Right lobe of liver (tissue), 6 donors: Measurements from ENCODE around the gene RIC3. TPM values are rescaled to one million over a fixed set of nuclear protein-coding genes. Genes with fewer than 3 reads are reported as not detected.
A peak's percentile ranks its signal among the peaks of the same experiment; 100 is the strongest.

ENCODE experiments used
- ATAC-seq, 4 donors: fragments of 200-7000 bp; cut with Tn5 transposase; one replicate each; pipeline ENCODE4 v1.9.1; 2020; ENCODE audit warnings: mild to moderate bottlenecking in 4 of 4, moderate library complexity in 4 of 4
- DNase-seq, 3 donors: peaks; one replicate each; pipeline ENCODE4 v3.0.0-alpha.2; 2020
- H3K27ac ChIP-seq, 3 donors: fragments of 200-600 bp; one replicate each; pipeline ENCODE4 v1.8.0; 2022
- H3K27me3 ChIP-seq, 2 donors: fragments of 200-600 bp; one replicate each; pipeline ENCODE4 v1.8.0; 2022
- H3K36me3 ChIP-seq, 4 donors: fragments of 200-600 bp; sonication (generic) in 1 of 4; one replicate each; pipeline versions ENCODE4 v1.5.1 to v1.8.0; 2017 to 2022; ENCODE audit warnings: control low read depth in 1 of 4
- H3K4me1 ChIP-seq, 4 donors: fragments of 200-600 bp; sonication (generic) in 1 of 4; one replicate each; pipeline versions ENCODE4 v1.5.1 to v1.8.0; 2017 to 2022; ENCODE audit warnings: control low read depth in 1 of 4
- H3K4me3 ChIP-seq, 3 donors: fragments of 200-600 bp; one replicate each; pipeline ENCODE4 v1.8.0; 2022
- H3K9me3 ChIP-seq, 4 donors: fragments of 200-600 bp; sonication (generic) in 1 of 4; one replicate each; pipeline versions ENCODE4 v1.5.1 to v1.8.0; 2017 to 2022; ENCODE audit warnings: control low read depth in 1 of 4
- POLR2A ChIP-seq: fragments of 450-650 bp; IDR thresholded peaks from one replicate; pipeline ENCODE4 v1.6.1; 2017; ENCODE audit warnings: antibody characterized with exemption, mild to moderate bottlenecking
- WGBS: methylation state at CpG from one replicate; pipeline ENCODE4 v1.1.6; 2018; ENCODE audit warnings: low coverage, low lambda C conversion rate; ENCODE audit not compliant: insufficient coverage; ENCODE audit errors: missing lambda C conversion rate; 5-methylcytosine and 5-hydroxymethylcytosine counted together
- intact Hi-C, 2 donors: fragments of 100-400 bp; cut with DNase I; formaldehyde crosslinking; loops; one replicate each; pipeline versions ENCODE4 v1.11.2 to v1.14.1; 2022
- total RNA-seq, 6 experiments: library from RNA; depleted of rRNA in 2 of 6; stranded (reverse); fragments of >200 nt in 2 of 6; fragmentation: NEBNext Ultra II Directional in 3 of 6; extraction: Animal tissue kit (Norgen Biotek cat#: 25700) in 3 of 6; gene quantifications; one replicate each; pipeline versions ENCODE4 v1.1.0 to v1.2.4, GENCODE V29; 2016 to 2023
- TF ChIP-seq, protein P1 (sequence below), 4 donors: fragments of 200-600 bp in 3 of 4; fragments of 450-650 bp in 1 of 4; IDR thresholded peaks; one replicate each; pipeline versions ENCODE4 v1.5.1 to v1.8.0; 2016 to 2022; ENCODE audit warnings: antibody characterized with exemption in 4 of 4, mild to moderate bottlenecking in 2 of 4
- donor health status: DM: no; HTN: yes; CAD: no.
- donor health status: DM: no; HTN: no; CAD: no.
- donor health status: DM: no; HTN: no; CAD: no.
- donor health status: DM: no; HTN: yes; CAD: no.
- donor health status: DM: no; HTN: yes; CAD: no.

The RIC3 gene
- total RNA-seq, 6 experiments from 2014 or later: 1.4 to 7.3 (median 3.6) TPM

DNA sequence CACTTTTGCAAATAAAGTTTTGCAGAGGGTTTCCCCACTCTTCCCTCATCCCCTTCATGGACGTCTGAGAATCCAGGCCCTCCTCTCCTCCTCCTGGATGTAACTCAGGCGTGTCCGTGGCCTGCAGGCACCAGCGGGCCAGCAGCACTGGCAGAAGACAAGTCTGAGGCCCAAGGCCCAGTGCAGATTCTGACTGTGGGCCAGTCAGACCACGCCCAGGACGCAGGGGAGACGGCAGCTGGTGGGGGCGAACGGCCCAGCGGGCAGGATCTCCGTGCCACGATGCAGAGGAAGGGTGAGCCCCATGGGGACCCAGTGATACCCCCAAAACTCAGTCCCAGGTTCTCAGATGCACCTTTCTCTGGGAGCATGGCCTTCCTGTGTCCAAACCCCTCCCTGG is 73.5 kb downstream of the RIC3 start:
- WGBS: 72% methylated on average over 11 of the region's 12 CpGs
- TF ChIP-seq POLR2A: no peak
- TF ChIP-seq, protein P1, sequence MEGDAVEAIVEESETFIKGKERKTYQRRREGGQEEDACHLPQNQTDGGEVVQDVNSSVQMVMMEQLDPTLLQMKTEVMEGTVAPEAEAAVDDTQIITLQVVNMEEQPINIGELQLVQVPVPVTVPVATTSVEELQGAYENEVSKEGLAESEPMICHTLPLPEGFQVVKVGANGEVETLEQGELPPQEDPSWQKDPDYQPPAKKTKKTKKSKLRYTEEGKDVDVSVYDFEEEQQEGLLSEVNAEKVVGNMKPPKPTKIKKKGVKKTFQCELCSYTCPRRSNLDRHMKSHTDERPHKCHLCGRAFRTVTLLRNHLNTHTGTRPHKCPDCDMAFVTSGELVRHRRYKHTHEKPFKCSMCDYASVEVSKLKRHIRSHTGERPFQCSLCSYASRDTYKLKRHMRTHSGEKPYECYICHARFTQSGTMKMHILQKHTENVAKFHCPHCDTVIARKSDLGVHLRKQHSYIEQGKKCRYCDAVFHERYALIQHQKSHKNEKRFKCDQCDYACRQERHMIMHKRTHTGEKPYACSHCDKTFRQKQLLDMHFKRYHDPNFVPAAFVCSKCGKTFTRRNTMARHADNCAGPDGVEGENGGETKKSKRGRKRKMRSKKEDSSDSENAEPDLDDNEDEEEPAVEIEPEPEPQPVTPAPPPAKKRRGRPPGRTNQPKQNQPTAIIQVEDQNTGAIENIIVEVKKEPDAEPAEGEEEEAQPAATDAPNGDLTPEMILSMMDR (IDR thresholded peaks at IDR 0.05): no peak
- H3K36me3 ChIP-seq: no peaks in the 10 kb centered on the region
- no peak for ATAC-seq
- no peaks in the 10 kb centered on the region for H3K4me1 ChIP-seq
- H3K27me3 ChIP-seq: no peaks in the 10 kb centered on the region
- no peak overlapping the region for H3K27ac ChIP-seq
- intact Hi-C loops: loop anchor here (5.0 kb wide), 2 partner anchors 63 to 88 kb away; no protein-coding TSS in a partner anchor
- DNase-seq: peak in 1 of 3 donors; percentile 38
- no peak overlapping the region for H3K4me3 ChIP-seq
- no peaks in the 10 kb centered on the region for H3K9me3 ChIP-seq

DNA sequence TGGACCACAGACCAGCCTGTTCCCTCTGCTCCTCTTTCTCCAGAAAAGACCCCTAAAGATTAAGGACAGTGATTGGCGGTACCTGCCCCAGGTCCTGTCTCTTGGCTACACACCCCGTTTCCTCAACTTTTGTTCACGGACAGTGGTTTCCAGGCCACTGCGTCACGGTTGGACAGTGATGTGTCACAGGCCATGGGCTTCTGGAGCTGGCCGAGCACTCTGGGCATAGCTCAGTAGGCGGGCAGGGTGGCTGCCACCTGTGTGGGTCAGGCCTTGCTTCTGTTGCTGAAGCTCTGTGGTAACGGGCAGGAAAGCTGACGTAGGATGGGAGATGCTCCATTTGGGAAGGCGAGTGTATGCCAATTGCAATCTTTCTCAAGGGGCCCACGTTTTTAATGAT is 74.2 kb downstream of the RIC3 start:
- peak in 1 of 3 donors; percentile 8 for DNase-seq
- WGBS: 89% methylated on average over 7 of the region's 11 CpGs
- no peaks in the 10 kb centered on the region for H3K9me3 ChIP-seq
- no peaks in the 10 kb centered on the region for H3K36me3 ChIP-seq
- H3K27ac ChIP-seq: no peak overlapping the region
- no peaks in the 10 kb centered on the region for H3K4me1 ChIP-seq
- no peak overlapping the region for H3K4me3 ChIP-seq
- H3K27me3 ChIP-seq: no peaks in the 10 kb centered on the region
- intact Hi-C loops: loop anchor here (5.0 kb wide), 3 partner anchors 62 to 87 kb away; no protein-coding TSS in a partner anchor
- TF ChIP-seq POLR2A: no peak
- TF ChIP-seq, protein P1 (IDR thresholded peaks at IDR 0.05): no peak
- ATAC-seq: no peak

DNA sequence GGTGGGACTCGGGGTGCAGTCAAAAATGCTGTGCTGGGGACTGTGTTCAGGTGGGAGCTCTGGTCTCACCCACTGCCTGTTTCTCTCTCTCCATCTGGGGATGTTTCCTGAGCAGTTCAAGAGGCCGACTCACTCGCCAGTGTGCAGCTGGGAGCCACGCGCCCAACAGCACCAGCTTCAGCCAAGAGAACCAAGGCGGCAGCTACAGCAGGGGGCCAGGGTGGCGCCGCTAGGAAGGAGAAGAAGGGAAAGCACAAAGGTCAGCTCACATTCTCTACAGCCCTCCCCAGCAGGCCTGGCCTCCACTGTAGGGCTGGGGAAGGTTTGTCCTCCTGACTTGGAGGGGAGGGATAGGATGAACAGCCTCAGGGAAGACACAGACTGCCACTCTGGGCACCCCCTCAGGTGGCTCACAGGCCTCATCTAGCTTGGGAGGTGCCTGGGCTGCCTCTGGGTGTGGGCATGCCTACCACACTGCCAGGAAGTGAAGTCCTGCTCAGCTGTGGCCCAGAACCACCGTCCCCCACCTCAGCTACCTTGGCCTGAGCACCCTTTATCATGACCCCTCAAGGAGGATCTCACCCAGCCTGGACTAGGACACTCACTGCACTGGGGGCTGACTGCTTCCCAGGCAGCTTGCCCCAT is 74.8 kb downstream of the RIC3 start:
- peak in 1 of 3 donors; percentile 31 for DNase-seq
- Histone ChIP-seq H3K27me3 (no peaks in the 10 kb centered on the region), H3K4me1 (no peaks in the 10 kb centered on the region), H3K36me3 (no peaks in the 10 kb centered on the region), H3K9me3 (no peaks in the 10 kb centered on the region), H3K4me3 (no peak overlapping the region), H3K27ac (no peak overlapping the region)
- TF ChIP-seq, protein P1 (IDR thresholded peaks at IDR 0.05): no peak
- no peak for TF ChIP-seq POLR2A
- ATAC-seq: no peak
- no CpG with 5 or more reads among the region's 9 CpGs for WGBS
- intact Hi-C loops: loop anchor here in 1 of 2 donors (5.0 kb wide), 1 partner anchor 82 kb away; no protein-coding TSS in a partner anchor

DNA sequence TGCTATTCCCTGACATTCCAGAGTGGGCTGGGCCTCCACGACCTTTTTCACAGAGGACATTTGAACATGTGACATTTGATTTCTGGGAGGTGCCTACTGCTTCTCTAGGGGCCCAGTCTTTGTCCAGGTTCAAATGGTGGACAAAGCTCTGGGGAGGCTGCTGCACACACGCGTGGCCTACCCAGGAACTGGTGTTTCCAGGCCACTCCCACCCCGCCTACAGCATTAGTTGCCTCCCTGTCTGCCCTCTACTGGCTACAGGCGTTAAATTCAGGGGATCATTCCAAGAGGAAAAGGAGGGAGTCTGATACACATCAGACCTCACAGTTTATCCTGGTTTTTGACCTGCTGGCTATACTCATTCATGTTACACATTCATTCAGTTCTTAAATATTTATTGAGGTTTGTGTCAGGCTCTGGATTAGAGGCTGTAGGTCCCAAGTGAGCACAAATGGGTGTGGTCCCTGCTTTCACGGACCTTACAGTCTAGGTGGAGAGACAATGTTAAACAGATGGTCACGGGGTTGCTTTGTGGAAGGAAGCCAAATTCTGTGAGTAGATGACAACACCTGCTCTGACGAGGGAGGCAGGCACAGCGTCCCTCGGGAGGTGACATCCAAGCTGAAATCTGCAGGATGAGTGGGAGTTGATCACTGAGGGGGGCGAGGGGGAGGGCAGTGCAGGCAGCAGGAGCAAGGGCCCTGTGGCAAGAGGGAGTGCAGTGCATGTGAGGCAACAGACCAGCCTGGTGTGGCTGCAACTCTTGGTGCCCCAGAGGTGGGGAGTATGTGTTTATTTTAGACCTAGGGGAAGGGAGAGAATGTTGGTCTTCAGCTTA is 76.0 kb downstream of the RIC3 start:
- no peak overlapping the region for H3K4me3 ChIP-seq
- no peaks in the 10 kb centered on the region for H3K36me3 ChIP-seq
- DNase-seq: peak in 2 of 3 donors; percentile 43 to 50
- no peak for TF ChIP-seq POLR2A
- TF ChIP-seq, protein P1 (IDR thresholded peaks at IDR 0.05): peak; percentile 40 to 64 (median 52)
- intact Hi-C loops: loop anchor here in 1 of 2 donors (5.0 kb wide), 1 partner anchor 81 kb away; no protein-coding TSS in a partner anchor
- no peaks in the 10 kb centered on the region for H3K4me1 ChIP-seq
- no peaks in the 10 kb centered on the region for H3K27me3 ChIP-seq
- WGBS: 36% methylated on average over 8 of the region's 11 CpGs
- ATAC-seq: peak; percentile 73 to 87 (median 78)
- no peaks in the 10 kb centered on the region for H3K9me3 ChIP-seq
- H3K27ac ChIP-seq: no peak overlapping the region
